ENCODE measurements around the gene VPS11.

The VPS11 gene

DNA sequence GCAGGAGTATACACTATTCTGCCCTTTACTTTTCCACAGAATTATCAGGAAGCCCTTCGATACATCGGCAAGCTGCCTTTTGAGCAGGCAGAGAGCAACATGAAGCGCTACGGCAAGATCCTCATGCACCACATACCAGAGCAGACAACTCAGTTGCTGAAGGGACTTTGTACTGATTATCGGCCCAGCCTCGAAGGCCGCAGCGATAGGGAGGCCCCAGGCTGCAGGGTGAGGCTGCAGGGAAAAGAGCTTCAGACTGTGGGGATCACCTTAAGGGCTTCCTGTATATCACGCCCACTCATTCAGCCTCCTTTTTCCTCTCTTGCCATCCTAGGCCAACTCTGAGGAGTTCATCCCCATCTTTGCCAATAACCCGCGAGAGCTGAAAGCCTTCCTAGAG lies 10.2 kb downstream of the VPS11 start:
- Mint-ChIP-seq H3K27ac (no peak overlapping the region), H3K36me3 (ENCODE audit: low read depth) (peaks cover 63% of the 10 kb centered on the region), H3K9me3 (no peaks in the 10 kb centered on the region), H3K4me1 (no peaks in the 10 kb centered on the region), H3K27me3 (ENCODE audit: low read depth, poor library complexity) (peaks cover 3% of the 10 kb centered on the region), H3K4me3 (no peak overlapping the region)
- no peak for DNase-seq
- TF ChIP-seq, protein P1, sequence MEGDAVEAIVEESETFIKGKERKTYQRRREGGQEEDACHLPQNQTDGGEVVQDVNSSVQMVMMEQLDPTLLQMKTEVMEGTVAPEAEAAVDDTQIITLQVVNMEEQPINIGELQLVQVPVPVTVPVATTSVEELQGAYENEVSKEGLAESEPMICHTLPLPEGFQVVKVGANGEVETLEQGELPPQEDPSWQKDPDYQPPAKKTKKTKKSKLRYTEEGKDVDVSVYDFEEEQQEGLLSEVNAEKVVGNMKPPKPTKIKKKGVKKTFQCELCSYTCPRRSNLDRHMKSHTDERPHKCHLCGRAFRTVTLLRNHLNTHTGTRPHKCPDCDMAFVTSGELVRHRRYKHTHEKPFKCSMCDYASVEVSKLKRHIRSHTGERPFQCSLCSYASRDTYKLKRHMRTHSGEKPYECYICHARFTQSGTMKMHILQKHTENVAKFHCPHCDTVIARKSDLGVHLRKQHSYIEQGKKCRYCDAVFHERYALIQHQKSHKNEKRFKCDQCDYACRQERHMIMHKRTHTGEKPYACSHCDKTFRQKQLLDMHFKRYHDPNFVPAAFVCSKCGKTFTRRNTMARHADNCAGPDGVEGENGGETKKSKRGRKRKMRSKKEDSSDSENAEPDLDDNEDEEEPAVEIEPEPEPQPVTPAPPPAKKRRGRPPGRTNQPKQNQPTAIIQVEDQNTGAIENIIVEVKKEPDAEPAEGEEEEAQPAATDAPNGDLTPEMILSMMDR (IDR thresholded peaks at IDR 0.05) = no peak

DNA sequence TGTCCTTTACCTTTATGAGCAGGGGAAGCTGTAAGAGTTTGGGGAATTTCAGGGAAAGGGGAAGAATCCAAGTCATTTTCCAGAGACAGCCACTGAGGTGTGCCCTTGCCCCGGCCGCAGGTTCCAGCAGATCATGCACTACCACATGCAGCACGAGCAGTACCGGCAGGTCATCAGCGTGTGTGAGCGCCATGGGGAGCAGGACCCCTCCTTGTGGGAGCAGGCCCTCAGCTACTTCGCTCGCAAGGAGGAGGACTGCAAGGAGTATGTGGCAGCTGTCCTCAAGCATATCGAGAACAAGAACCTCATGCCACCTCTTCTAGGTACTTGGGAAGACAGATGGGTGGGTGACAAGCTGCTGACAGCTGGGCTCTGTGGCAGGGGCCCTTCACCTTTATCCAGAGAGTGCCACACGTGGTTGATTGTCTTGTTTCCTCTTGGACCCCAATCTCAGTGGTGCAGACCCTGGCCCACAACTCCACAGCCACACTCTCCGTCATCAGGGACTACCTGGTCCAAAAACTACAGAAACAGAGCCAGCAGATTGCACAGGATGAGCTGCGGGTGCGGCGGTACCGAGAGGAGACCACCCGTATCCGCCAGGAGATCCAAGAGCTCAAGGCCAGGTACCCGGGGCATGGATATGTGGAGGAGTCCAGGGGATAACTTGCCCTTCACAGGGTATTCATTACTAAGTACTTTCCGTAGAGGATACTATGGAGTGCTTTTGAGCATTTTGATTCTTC lies 11.2 kb downstream of the VPS11 start:
- H3K4me3 Mint-ChIP-seq = no peak overlapping the region
- TF ChIP-seq, protein P1 (IDR thresholded peaks at IDR 0.05) = no peak
- H3K9me3 Mint-ChIP-seq = no peaks in the 10 kb centered on the region
- no peak for DNase-seq
- H3K36me3 Mint-ChIP-seq (ENCODE audit: low read depth) = peaks cover 54% of the 10 kb centered on the region
- peaks cover 3% of the 10 kb centered on the region for H3K27me3 Mint-ChIP-seq (ENCODE audit: low read depth, poor library complexity)
- H3K4me1 Mint-ChIP-seq = no peaks in the 10 kb centered on the region
- H3K27ac Mint-ChIP-seq = no peak overlapping the region

DNA sequence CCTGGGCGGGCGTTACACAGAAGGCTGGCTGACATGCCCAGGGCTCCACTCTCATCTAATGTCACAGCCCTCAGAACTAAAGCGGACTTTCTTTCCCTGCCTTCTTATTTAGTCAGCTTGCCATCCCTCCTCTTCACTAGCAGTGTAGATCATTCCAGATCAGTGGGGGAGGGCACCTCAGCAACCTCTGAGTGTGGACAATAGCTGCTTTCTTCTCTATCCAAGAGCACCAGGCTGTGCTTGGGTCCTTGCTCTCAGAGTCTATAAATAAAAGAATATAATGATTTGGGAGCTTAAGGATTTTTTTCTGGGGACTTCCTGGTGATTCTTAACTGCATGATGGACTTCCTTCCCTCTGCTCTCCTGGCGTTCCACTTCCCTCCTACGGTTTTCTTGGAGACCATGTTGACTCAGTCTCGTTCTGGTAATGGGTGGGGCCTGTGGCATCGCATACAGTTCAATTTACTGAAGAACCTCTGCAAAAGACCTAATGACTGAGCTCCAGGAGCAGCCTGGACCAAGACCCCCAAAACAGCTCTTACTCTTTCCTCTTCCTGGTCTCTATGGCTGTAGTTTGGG lies 14.2 kb downstream of the VPS11 start:
- Mint-ChIP-seq H3K27ac (peak overlapping the region; percentile 26), H3K4me1 (peaks cover 16% of the 10 kb centered on the region), H3K9me3 (no peaks in the 10 kb centered on the region), H3K36me3 (ENCODE audit: low read depth) (peaks cover 49% of the 10 kb centered on the region), H3K27me3 (ENCODE audit: low read depth, poor library complexity) (peaks cover 6% of the 10 kb centered on the region), H3K4me3 (no peak overlapping the region)
- DNase-seq = no peak
- TF ChIP-seq, protein P1 (IDR thresholded peaks at IDR 0.05) = no peak

DNA sequence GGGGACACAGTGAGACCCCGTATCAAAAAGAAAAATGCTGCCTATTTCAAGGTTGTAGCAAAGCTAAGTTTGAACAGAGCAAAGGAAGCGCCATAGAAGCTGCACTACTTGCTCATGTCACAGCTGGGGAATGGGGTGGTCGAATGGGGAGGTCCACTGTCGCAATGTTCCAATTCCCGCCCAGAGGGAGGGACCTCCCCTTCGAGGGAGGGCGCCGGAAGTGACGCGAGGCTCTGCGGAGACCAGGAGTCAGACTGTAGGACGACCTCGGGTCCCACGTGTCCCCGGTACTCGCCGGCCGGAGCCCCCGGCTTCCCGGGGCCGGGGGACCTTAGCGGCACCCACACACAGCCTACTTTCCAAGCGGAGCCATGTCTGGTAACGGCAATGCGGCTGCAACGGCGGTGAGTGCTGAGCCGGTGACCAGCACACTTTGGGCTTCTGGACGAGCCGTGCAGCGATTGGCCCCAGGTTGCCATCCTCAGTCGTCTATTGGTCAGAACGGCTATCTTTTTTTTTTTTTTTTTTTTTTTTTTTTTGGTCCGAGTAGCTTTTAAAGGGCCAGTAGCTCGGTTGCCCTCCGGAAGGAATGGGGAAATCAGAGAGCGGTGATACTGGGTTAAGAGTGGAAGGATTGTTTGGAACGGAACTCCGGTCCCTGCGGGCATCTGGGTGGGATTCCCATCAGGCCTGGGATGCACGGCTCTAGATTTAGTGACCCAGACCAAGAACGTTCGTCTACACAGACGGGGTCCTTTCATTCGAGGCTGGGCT lies 17.2 kb downstream of the VPS11 start, which contains the start of gene HMBS:
Gene HMBS, plus strand, starts transcription at position 219 of the 774 bp plus-strand sequence. Its CDS starts 153 bp downstream, at position 372.
- H3K27ac Mint-ChIP-seq = peak within 1 kb of the TSS; percentile 98
- H3K4me1 Mint-ChIP-seq = peaks cover 24% of the 10 kb centered on the region
- peak within 1 kb of the TSS; percentile 98 for H3K4me3 Mint-ChIP-seq
- H3K36me3 Mint-ChIP-seq (ENCODE audit: low read depth) = peaks cover 20% of the 10 kb centered on the region
- H3K27me3 Mint-ChIP-seq (ENCODE audit: low read depth, poor library complexity) = peaks cover 6% of the 10 kb centered on the region
- no peaks in the 10 kb centered on the region for H3K9me3 Mint-ChIP-seq
- TF ChIP-seq, protein P1 (IDR thresholded peaks at IDR 0.05) = no peak
- peak; percentile 84 for DNase-seq

DNA sequence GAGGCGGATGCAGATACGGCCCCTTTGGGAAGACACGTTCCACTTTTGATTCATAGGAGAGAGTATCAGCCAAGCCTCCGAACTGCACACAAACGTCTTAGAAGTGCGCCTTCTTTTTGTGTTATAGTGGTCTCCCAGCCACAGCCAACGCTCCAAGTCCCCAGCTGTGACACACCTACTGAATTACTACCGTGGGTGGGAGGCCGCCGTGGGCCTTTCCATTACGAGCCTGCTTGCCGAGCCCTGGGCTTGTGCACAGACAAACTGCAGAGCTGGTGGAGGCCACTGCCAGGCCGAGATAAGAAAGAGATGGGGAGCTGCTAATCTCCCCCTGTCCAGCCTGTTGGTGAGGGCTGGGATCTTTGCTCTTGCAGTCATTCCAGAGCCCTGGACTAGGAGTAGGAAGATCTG lies 17.8 kb downstream of the VPS11 start:
- Mint-ChIP-seq H3K27ac (peak overlapping the region; percentile 98), H3K4me1 (peaks cover 30% of the 10 kb centered on the region), H3K4me3 (peak overlapping the region; percentile 98), H3K27me3 (ENCODE audit: low read depth, poor library complexity) (peaks cover 6% of the 10 kb centered on the region), H3K9me3 (no peaks in the 10 kb centered on the region), H3K36me3 (ENCODE audit: low read depth) (peaks cover 17% of the 10 kb centered on the region)
- TF ChIP-seq, protein P1 (IDR thresholded peaks at IDR 0.05) = no peak
- peak; percentile 39 for DNase-seq
